Gastroesophageal sphincter (tissue), 3 donors: ENCODE results near the gene IFNA17.
"Not testable (repeated sequence)": the region's sequence is repeated elsewhere in the genome, so short reads cannot be mapped to it uniquely, and the experiment has no call there.

ENCODE experiments used
- EP300 ChIP-seq: sonication (generic); formaldehyde crosslinking; IDR thresholded peaks from one replicate; pipeline ENCODE4 v1.6.1; 2017; ENCODE audit warnings: antibody characterized with exemption, mild to moderate bottlenecking
- POLR2A ChIP-seq, 2 donors: fragments of 450-650 bp; IDR thresholded peaks; one replicate each; pipeline ENCODE4 v1.6.1; 2017; ENCODE audit warnings: antibody characterized with exemption in 2 of 2, mild to moderate bottlenecking in 2 of 2, moderate library complexity in 1 of 2
- POLR2AphosphoS5 ChIP-seq: sonication (generic); formaldehyde crosslinking; IDR thresholded peaks from one replicate; pipeline ENCODE4 v1.6.1; 2017; ENCODE audit warnings: antibody characterized with exemption
- TF ChIP-seq, protein P1 (sequence below), 4 experiments: fragments of 200-600 bp in 2 of 4; fragments of 450-650 bp in 2 of 4; sonication (generic) in 1 of 4; IDR thresholded peaks; one replicate each; pipeline ENCODE4 v1.5.1; 2017 to 2019; ENCODE audit warnings: antibody characterized with exemption in 4 of 4, mild to moderate bottlenecking in 2 of 4, moderate library complexity in 2 of 4

DNA sequence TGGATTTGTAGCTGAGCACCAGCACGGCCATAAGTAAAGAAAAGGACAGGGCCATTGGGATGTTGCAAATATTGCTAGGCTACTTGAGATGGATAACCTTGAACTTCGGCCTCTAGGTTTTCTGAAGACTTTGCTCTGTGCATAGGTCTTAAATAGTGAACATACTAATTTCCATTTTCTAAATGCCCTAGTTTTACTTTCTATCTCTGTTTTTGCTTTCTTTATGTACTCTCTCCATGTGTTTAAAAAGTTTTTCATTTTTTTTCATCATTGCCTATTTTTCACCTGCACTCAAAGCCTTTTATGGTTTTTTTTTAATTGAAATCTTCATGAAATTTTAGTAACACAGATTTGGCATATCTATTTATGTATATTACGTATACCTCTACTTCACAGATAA, 21.0 kb downstream of the IFNA17 start, which contains the start of gene IFNA10:
- TF ChIP-seq POLR2AphosphoS5; POLR2A (IDR thresholded peaks at IDR 0.05); EP300: not testable (repeated sequence)
- TF ChIP-seq, protein P1, sequence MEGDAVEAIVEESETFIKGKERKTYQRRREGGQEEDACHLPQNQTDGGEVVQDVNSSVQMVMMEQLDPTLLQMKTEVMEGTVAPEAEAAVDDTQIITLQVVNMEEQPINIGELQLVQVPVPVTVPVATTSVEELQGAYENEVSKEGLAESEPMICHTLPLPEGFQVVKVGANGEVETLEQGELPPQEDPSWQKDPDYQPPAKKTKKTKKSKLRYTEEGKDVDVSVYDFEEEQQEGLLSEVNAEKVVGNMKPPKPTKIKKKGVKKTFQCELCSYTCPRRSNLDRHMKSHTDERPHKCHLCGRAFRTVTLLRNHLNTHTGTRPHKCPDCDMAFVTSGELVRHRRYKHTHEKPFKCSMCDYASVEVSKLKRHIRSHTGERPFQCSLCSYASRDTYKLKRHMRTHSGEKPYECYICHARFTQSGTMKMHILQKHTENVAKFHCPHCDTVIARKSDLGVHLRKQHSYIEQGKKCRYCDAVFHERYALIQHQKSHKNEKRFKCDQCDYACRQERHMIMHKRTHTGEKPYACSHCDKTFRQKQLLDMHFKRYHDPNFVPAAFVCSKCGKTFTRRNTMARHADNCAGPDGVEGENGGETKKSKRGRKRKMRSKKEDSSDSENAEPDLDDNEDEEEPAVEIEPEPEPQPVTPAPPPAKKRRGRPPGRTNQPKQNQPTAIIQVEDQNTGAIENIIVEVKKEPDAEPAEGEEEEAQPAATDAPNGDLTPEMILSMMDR (IDR thresholded peaks at IDR 0.05): not testable (repeated sequence)
